Stimulated activated CD8-positive, alpha-beta memory T cell treated with anti-CD3 and anti-CD28 coated beads, Interleukin-15, amount 100 ng/mL, for 48 hours (primary cell): ENCODE data around the gene INTS11.
A peak's percentile ranks its signal among the peaks of the same experiment; 100 is the strongest.
"Not testable (repeated sequence)": the region's sequence is repeated elsewhere in the genome, so short reads cannot be mapped to it uniquely, and the experiment has no call there.

ENCODE experiments used
- DNase-seq, 2 donors: peaks; one replicate each; pipeline ENCODE4 v3.0.0-alpha.2; 2020; ENCODE audit warnings: low read depth in 2 of 2

INTS11 gene

DNA sequence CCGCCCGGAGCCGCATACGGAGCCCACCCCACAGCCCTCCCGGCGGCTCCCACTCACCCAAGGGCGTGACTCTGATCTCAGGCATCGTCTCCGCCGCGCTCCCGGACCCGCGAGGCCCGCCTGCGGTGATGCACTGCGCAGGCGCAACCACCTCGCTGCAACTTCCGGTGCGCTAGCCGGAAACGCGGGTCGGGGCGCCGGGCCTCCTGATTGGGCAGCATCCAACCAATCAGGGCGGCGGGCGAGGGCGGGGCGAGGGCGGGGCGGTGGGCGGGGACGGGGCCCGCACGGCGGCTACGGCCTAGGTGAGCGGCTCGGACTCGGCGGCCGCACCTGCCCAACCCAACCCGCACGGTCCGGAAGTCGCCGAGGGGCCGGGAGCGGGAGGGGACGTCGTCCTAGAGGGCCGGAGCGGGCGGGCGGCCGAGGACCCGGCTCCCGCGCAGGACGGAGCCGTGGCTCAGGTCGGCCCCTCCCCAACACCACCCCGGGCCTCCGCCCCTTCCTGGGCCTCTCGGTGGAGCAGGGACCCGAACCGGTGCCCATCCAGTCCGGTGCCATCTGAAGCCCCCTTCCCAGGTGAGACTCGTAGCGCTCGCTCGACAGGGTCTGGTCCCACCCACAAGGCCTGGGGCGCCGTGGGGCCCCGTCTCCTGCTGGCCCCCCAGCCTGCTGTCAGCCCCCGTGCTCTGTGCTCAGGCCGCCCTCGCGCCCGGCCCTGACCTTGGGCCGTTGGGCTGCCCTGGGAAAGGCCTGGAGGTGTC is at the start of gene INTS11, which contains the start of gene CPTP:
TSS of gene INTS11 (minus strand) at position 137 of the 764 bp plus-strand sequence. CDS start at position 85, 52 bp downstream.
TSS of gene CPTP (plus strand) at position 279 of the 764 bp plus-strand sequence. CDS start 2,109 bp downstream, outside the sequence.
- DNase-seq: peak; percentile 93 to 96

DNA sequence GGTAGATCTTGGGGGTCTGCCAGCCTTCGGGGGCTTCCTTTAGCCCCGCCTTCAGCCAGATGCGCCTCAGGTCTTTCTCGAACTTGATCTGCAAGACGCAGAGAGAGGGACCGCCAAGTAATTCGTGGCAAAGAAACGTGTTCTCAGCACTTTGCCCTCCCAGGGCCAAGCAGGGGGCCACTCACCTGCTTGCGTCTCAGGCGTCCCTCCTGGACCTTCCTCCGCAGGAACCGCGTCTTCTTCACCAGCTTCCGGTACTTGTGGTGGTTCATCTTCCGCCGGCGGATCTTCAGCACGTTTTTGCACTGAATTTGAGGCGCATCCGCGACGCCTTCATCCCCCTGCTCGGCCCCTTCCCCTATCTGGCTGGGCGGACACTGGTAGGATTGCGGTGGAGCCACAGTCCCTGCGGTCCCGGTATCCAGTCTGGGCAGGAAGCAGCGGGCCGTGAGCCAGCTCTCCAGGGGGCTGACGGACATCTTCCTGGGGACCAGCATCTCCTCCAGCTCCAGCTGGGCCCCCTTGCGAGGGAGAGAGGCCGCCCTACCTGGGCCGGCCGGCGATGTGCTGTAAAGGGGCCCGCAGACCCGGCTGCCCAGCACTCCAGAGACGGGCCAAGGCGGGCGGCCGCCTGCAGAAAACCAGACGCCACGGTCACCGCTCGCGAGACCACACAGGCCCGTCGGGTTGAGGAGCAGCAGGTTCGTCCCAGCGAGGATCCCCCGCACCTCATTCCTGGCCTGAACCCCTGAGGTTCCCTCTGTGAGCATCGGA is 49.5 kb upstream of the INTS11 start:
- no peak for DNase-seq

DNA sequence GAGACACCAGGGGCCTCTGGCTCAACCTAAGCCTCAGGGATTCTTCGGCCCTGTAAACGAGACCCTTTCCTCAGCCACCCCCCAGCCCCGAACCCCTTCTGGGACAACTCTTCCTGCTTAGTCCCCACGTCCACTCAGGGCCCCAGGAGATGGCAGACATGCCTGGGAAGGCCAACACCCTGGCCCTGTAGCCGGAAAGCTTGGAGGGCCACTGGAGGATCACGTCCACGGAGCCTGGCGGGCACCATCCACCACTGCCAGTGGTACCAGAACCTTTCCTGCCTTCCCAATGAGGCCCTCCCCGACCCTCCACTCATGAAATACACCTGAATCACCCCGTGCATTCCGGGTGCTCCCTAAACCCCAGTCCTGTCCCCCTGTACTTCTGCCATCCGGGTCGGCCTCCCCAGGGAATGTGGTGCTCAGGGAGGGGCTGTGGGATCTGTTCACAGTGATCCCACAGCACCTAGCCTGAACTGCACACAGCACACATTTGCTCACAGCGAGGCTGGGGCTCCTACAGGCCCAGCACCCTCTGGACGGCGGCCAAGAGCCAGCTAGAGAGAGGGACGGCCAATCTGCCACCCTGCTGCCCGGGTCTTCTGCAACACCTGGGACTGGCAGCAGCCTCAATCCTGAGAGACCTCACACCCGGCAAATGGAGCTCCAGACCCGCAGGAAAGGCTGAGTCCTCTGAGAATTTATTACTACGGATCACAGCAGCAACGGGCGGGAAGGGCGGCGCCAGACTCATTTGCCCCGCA is 48.8 kb upstream of the INTS11 start:
- DNase-seq: no peak

DNA sequence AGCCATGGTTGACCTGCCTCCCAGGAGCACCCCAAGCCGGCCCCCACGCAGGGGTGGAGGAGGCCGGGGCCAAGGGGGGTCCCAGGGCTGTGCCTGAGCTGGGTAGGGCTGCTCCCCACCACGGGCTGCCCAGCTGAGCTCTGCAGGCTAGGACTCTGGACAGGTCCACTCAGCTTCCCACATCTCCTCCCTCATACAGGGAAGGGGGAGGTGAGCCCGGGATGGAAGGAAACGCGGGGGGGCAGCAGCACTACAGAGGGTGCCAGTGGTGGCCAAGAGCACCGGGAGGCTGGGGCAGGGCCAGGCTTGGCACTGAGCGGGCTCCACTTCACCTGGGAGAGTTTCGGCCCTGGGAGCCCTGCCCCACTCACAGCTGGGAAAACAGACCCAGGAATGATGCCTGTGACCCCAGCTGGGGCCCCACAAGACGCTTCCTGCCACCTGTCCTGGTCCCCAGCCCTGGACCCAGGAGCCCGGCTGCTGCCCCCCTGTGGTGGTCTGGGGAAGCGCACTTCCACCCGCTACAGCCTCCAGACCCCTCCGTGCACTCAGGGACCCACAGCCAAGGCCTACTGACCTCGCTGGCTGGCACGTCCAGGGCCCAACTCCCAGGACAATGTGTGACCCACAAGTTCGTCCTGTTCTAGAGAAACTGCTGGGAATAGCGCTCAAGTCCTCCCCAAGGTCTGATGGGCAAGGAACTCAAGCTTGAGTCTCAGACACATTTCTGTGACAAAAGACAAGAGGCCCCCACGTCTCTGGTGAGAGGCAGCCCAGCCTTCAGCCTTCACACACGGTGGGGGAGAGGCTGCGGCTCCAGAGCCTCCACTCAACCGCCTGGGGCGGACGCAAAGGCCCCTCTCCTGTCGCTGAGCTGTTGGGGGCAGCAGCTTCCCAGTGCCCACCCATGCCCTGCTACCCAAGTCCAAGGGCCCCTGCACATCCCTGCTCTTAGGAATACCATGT is 47.6 kb upstream of the INTS11 start:
- peak; percentile 64 to 66 for DNase-seq

- peak in 1 of 2 donors; percentile 21 for DNase-seq
Observed at GRCh38 chr1:1371364-1371745, 46.9 kb upstream of the INTS11 start.

DNA sequence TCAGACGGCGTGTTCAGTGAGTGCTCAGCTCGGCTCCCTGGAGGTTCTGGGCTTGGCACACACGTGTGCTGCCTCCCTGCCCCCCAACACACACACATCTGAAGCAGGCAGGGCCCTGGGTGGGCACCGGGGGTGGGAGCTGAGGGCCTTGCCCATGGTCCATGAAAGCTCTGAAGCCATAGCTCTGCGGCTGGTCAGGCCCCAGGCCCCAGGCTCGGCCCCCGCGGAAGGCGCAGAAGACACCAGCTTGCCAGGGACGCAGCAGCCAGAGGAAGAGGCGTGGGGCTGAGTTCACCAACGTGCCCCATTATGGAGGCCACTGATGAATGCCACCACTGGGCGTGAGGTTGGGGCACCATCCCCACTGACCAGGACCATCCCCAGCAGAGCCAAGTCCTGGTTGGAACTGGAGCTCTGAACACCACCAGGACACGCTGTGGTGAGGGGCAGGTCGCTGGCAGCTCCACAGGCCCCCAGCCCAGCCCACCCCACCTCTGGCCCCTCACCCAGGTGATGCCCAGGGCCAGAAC is 46.4 kb upstream of the INTS11 start:
- no peak for DNase-seq

- not testable (repeated sequence) for DNase-seq
Observed at GRCh38 chr1:1370094-1370493, 45.6 kb upstream of the INTS11 start.

GRCh38 chr1:1367315-1367714 is 42.9 kb upstream of the INTS11 start:
- DNase-seq: no peak

- no peak for DNase-seq
Observed at GRCh38 chr1:1366699-1367066, 42.2 kb upstream of the INTS11 start.

DNA sequence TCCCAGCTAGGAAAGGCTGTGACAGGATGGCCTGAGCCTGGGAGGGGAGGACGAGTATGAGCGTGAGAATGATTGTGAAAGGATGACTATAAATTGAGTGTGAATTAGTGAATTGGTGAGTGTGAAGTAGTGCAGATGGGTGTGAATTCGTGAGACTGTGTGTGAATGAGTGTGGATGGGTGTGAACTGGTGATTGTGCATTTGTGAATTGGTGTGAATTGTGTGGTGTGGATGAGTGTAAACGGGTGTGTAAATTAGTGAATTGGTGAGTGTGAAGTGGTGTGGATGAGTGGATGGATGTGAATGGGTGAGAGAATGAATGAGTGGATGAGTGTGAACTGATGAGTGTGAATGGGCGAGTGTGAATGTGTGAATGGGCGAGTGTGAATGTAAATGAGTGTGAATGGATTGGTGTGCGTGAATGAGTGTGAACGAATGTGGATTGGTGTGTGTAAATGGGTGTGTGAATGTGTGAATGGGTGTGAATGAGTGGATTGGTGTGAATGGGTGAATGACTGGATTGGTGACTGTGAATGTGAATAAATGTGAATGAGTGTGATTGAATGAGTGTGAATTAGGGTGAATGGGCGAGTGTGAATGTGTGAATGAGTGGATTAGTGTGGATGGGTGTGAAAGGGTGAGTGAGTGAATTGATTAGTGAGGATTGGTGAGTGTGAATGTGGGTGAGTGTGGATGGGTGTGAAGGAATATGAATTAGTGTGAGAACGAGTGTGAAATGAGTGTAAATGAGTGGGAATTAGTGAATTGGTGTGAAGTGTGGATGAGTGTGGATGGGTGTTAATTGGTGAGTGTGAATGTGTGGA is 41.6 kb upstream of the INTS11 start:
- DNase-seq: no peak

- no peak for DNase-seq
Observed at GRCh38 chr1:1364266-1364665, 39.8 kb upstream of the INTS11 start.

GRCh38 chr1:1361982-1362423 is 37.5 kb upstream of the INTS11 start:
- DNase-seq: no peak

- DNase-seq: no peak
Observed at GRCh38 chr1:1361233-1361981, 36.9 kb upstream of the INTS11 start.

GRCh38 chr1:1360506-1361169 is 36.2 kb upstream of the INTS11 start:
- no peak for DNase-seq

GRCh38 chr1:1359664-1360468 is 35.4 kb upstream of the INTS11 start:
- no peak for DNase-seq

DNA sequence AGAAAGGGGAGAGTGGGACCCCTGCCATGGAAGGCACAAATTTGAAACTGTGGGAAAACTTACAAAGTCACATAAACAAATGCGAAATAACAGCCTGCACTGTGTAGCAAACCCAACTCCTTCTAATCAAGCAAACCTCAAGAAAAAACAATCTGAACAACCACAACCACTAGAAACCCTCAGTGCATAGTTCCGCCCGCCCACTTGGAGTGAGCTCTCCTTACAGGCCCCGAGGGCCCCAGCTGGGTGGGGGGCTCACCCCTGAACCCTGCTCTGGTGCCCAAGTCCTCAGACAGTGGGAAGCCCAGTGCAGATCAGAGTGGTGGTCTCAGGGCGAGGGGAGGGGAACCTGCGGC is 34.8 kb upstream of the INTS11 start:
- DNase-seq: no peak

DNA sequence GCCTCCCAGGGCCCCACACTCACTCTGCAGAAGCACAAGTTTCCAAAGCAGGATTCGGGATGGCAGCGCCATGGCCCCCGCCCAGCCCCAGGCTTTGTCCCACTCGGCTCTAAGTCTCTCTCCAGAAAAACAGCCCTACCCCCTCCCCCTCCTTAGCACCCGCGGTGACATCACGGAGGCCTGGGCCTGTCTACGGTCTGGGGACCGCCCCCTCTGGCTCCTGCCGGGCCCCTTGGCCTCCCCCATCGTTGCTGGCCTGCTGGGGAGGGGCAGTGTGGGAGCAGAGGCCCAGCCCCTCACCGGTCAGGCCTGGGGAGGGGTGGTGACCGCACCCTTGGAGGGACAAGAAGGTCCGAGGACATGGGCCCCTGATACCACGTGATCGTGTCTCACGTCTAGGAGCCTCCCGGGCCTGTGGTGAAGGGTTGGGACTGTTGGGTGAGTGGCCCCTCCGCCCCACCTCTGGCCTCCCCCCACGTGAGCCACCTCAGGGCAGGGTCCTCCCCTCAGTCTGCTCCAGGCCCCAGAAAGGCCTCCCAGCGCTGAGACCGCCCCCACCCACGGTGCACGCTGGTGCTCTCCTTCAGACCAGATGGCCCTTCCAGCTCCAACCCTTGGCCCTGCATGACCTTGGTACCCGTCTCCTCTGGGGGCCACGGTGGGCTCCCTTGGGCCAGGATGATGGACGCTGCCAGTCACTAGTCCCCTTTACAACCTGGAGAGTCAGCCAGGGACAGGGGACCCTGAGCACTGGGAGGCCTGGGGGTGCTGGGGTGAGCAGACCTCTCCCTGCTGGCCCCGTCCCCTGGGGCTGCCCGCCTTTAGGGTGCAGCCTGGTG is 34.2 kb upstream of the INTS11 start, which contains the start of gene MXRA8:
TSS of gene MXRA8 (minus strand) at position 123 of the 839 bp plus-strand sequence. CDS start at position 72, 51 bp downstream.
- DNase-seq: no peak
